ENCODE results near the gene NTN1. TPM values are rescaled to one million over a fixed set of nuclear protein-coding genes. Genes with fewer than 3 reads are reported as not detected.

NTN1 gene
- total RNA-seq, 2 donors from 2014 or later: 17.0 to 40.4 TPM

GRCh38 chr17:9035249-9035648 lies 13.9 kb downstream of the NTN1 start:
- DNase-seq: peak; percentile 24
- no peak overlapping the region for H3K9ac ChIP-seq (ENCODE audit: extremely low read depth, low read length, poor library complexity, severe bottlenecking)
- TF ChIP-seq, protein P1, sequence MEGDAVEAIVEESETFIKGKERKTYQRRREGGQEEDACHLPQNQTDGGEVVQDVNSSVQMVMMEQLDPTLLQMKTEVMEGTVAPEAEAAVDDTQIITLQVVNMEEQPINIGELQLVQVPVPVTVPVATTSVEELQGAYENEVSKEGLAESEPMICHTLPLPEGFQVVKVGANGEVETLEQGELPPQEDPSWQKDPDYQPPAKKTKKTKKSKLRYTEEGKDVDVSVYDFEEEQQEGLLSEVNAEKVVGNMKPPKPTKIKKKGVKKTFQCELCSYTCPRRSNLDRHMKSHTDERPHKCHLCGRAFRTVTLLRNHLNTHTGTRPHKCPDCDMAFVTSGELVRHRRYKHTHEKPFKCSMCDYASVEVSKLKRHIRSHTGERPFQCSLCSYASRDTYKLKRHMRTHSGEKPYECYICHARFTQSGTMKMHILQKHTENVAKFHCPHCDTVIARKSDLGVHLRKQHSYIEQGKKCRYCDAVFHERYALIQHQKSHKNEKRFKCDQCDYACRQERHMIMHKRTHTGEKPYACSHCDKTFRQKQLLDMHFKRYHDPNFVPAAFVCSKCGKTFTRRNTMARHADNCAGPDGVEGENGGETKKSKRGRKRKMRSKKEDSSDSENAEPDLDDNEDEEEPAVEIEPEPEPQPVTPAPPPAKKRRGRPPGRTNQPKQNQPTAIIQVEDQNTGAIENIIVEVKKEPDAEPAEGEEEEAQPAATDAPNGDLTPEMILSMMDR (conservative IDR thresholded peaks at IDR 0.05): no peak
- Mint-ChIP-seq H3K4me3 (no peak overlapping the region), H3K4me1 (peaks cover 35% of the 10 kb centered on the region), H3K27ac (no peak overlapping the region), H3K27me3 (ENCODE audit: insufficient read depth) (peaks cover 1% of the 10 kb centered on the region), H3K9me3 (peaks cover 15% of the 10 kb centered on the region), H3K36me3 (ENCODE audit: low read depth) (peaks cover 12% of the 10 kb centered on the region)
- H3K4me1 ChIP-seq (ENCODE audit: control insufficient read depth, insufficient read depth, low read length): peaks cover 3% of the 10 kb centered on the region
- H3K27me3 ChIP-seq (ENCODE audit: control insufficient read depth, insufficient read depth, low read length, poor library complexity, severe bottlenecking): no peaks in the 10 kb centered on the region
- H3K9me3 ChIP-seq (ENCODE audit: control insufficient read depth, low read length): peaks cover 17% of the 10 kb centered on the region
- WGBS, 2 experiments (ENCODE audit: insufficient coverage in 1 of 2, insufficient read length in 1 of 2): 100% methylated on average over 1 of the region's 1 CpG
- H3K4me3 ChIP-seq (ENCODE audit: low read length): no peak overlapping the region
- H3K27ac ChIP-seq (ENCODE audit: low read depth, low read length): no peak overlapping the region
- H3K36me3 ChIP-seq (ENCODE audit: control insufficient read depth, insufficient read depth, low read length): peaks cover 23% of the 10 kb centered on the region

- H3K4me1 Mint-ChIP-seq: peaks cover 35% of the 10 kb centered on the region
- no peak overlapping the region for H3K27ac Mint-ChIP-seq
- TF ChIP-seq, protein P1 (conservative IDR thresholded peaks at IDR 0.05): no peak
- no peak overlapping the region for H3K9ac ChIP-seq (ENCODE audit: extremely low read depth, low read length, poor library complexity, severe bottlenecking)
- 89 to 100% methylated on average over 2 to 4 of the region's 4 CpGs for WGBS, 2 experiments (ENCODE audit: insufficient coverage in 1 of 2, insufficient read length in 1 of 2)
- DNase-seq: peak; percentile 43
- H3K9me3 ChIP-seq (ENCODE audit: control insufficient read depth, low read length): peaks cover 28% of the 10 kb centered on the region
- H3K27me3 Mint-ChIP-seq (ENCODE audit: insufficient read depth): peaks cover 1% of the 10 kb centered on the region
- H3K27me3 ChIP-seq (ENCODE audit: control insufficient read depth, insufficient read depth, low read length, poor library complexity, severe bottlenecking): no peaks in the 10 kb centered on the region
- peaks cover 22% of the 10 kb centered on the region for H3K36me3 Mint-ChIP-seq (ENCODE audit: low read depth)
- H3K27ac ChIP-seq (ENCODE audit: low read depth, low read length): no peak overlapping the region
- H3K9me3 Mint-ChIP-seq: peaks cover 24% of the 10 kb centered on the region
- no peak overlapping the region for H3K4me3 ChIP-seq (ENCODE audit: low read length)
- peaks cover 3% of the 10 kb centered on the region for H3K4me1 ChIP-seq (ENCODE audit: control insufficient read depth, insufficient read depth, low read length)
- H3K36me3 ChIP-seq (ENCODE audit: control insufficient read depth, insufficient read depth, low read length): peaks cover 32% of the 10 kb centered on the region
- H3K4me3 Mint-ChIP-seq: no peak overlapping the region
Measured at GRCh38 chr17:9036336-9036735, 15.0 kb downstream of the NTN1 start.

DNA sequence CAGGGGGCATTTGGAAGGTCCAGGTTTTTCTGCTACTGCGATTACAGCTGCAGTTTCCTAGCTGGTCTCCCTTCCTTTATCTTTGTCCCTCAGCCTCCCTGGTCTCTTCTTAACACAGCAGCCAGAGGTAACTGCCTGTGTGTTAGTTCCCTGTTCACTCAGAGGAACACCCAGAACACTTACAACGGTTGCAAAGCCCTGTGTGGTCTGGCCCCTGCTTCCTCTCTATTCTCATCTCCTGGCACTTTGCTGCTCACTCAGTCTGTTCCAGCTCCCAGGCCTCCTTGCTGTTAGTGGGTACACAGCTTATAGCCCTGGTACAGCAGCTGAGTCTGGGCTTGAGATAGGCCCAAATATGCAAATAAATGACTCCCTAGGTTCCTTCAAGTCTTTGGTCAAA lies 16.4 kb downstream of the NTN1 start:
- H3K27ac Mint-ChIP-seq: peak overlapping the region; percentile 61
- no peak overlapping the region for H3K27ac ChIP-seq (ENCODE audit: low read depth, low read length)
- 79 to 88% methylated on average over 1 to 2 of the region's 2 CpGs for WGBS, 2 experiments (ENCODE audit: insufficient coverage in 1 of 2, insufficient read length in 1 of 2)

More for the DNA sequence above, 16.4 kb downstream of the NTN1 start:
- H3K4me3 ChIP-seq (ENCODE audit: low read length): no peak overlapping the region
- peaks cover 32% of the 10 kb centered on the region for H3K36me3 ChIP-seq (ENCODE audit: control insufficient read depth, insufficient read depth, low read length)
- Mint-ChIP-seq H3K27me3 (ENCODE audit: insufficient read depth) (no peaks in the 10 kb centered on the region), H3K36me3 (ENCODE audit: low read depth) (peaks cover 28% of the 10 kb centered on the region), H3K4me3 (no peak overlapping the region), H3K9me3 (peaks cover 25% of the 10 kb centered on the region), H3K4me1 (peaks cover 27% of the 10 kb centered on the region)
- peak; percentile 52 for DNase-seq
- no peak overlapping the region for H3K9ac ChIP-seq (ENCODE audit: extremely low read depth, low read length, poor library complexity, severe bottlenecking)
- TF ChIP-seq, protein P1 (conservative IDR thresholded peaks at IDR 0.05): no peak
- H3K27me3 ChIP-seq (ENCODE audit: control insufficient read depth, insufficient read depth, low read length, poor library complexity, severe bottlenecking): no peaks in the 10 kb centered on the region
- peaks cover 32% of the 10 kb centered on the region for H3K9me3 ChIP-seq (ENCODE audit: control insufficient read depth, low read length)
- peaks cover 3% of the 10 kb centered on the region for H3K4me1 ChIP-seq (ENCODE audit: control insufficient read depth, insufficient read depth, low read length)
